GM23248 (cell line): ENCODE results near the gene OLIG3. TPM values are rescaled to one million over a fixed set of nuclear protein-coding genes. Genes with fewer than 3 reads are reported as not detected.
A peak's percentile ranks its signal among the peaks of the same experiment; 100 is the strongest.

Experiments used
- DNase-seq: peaks from one replicate; pipeline ENCODE4 v3.0.0-alpha.2; 2015
- H2AFZ ChIP-seq: fragments of 200-600 bp; sonication (generic); 2 replicates; pipeline ENCODE4 v1.6.1; 2016; ENCODE audit warnings: antibody characterized with exemption
- H3F3A ChIP-seq: fragments of 200-600 bp; sonication (generic); 2 replicates; pipeline ENCODE4 v1.6.1; 2016; ENCODE audit warnings: mild to moderate bottlenecking, antibody characterized with exemption, mixed run types; ENCODE audit not compliant: insufficient read depth
- H3K27ac ChIP-seq: fragments of 200-600 bp; sonication (generic); 2 replicates; pipeline ENCODE4 v1.5.1; 2016; ENCODE audit warnings: mild to moderate bottlenecking
- H3K27me3 ChIP-seq: fragments of 200-600 bp; sonication (generic); replicated peaks from 2 replicates; pipeline ENCODE4 v1.6.1; 2016; ENCODE audit warnings: mild to moderate bottlenecking; ENCODE audit not compliant: insufficient read depth
- H3K36me3 ChIP-seq: fragments of 200-600 bp; sonication (generic); 2 replicates; pipeline ENCODE4 v1.6.1; 2016; ENCODE audit warnings: low read depth, mild to moderate bottlenecking
- H3K4me1 ChIP-seq: fragments of 200-600 bp; sonication (generic); 2 replicates; pipeline ENCODE4 v1.6.1; 2016; ENCODE audit warnings: mild to moderate bottlenecking; ENCODE audit not compliant: insufficient read depth
- H3K4me2 ChIP-seq: fragments of 200-600 bp; sonication (generic); one replicate; pipeline ENCODE4 v1.6.1; 2016; ENCODE audit warnings: mild to moderate bottlenecking; ENCODE audit not compliant: unreplicated experiment
- H3K4me3 ChIP-seq: fragments of 200-600 bp; sonication (generic); 2 replicates; pipeline ENCODE4 v1.5.1; 2016; ENCODE audit warnings: mild to moderate bottlenecking
- H3K79me2 ChIP-seq: fragments of 200-600 bp; sonication (generic); 2 replicates; pipeline ENCODE4 v1.6.1; 2016; ENCODE audit warnings: mild to moderate bottlenecking; ENCODE audit not compliant: insufficient read depth
- H3K9ac ChIP-seq: fragments of 200-600 bp; sonication (generic); 2 replicates; pipeline ENCODE4 v1.6.1; 2016; ENCODE audit warnings: mild to moderate bottlenecking
- H3K9me2 ChIP-seq: fragments of 200-600 bp; sonication (generic); 2 replicates; pipeline ENCODE4 v1.6.1; 2016; ENCODE audit warnings: mixed run types, mild to moderate bottlenecking, moderate library complexity; ENCODE audit not compliant: insufficient read depth
- H3K9me3 ChIP-seq: fragments of 200-600 bp; sonication (generic); one replicate; pipeline ENCODE4 v1.6.1; 2017; ENCODE audit warnings: low read depth
- H4K20me1 ChIP-seq: fragments of 200-600 bp; sonication (generic); 2 replicates; pipeline ENCODE4 v1.6.0; 2016; ENCODE audit not compliant: insufficient read depth
- EZH2 ChIP-seq: fragments of 200-600 bp; sonication (generic); IDR thresholded peaks from 2 replicates; pipeline ENCODE4 v1.6.1; 2018; ENCODE audit warnings: antibody characterized with exemption, mild to moderate bottlenecking; ENCODE audit not compliant: insufficient read depth, poor library complexity, severe bottlenecking
- EZH2phosphoT487 ChIP-seq: fragments of 200-600 bp; sonication (generic); IDR thresholded peaks from 2 replicates; pipeline ENCODE4 v1.6.1; 2018; ENCODE audit warnings: antibody characterized with exemption, moderate library complexity, mild to moderate bottlenecking, low read depth; ENCODE audit not compliant: insufficient read depth
- WGBS, 2 experiments: methylation state at CpG; one replicate each; pipeline ENCODE4 v1.1.6; 2015 to 2017; ENCODE audit warnings: low lambda C conversion rate in 2 of 2, low coverage in 1 of 2; ENCODE audit errors: missing lambda C conversion rate in 2 of 2; 5-methylcytosine and 5-hydroxymethylcytosine counted together
- in situ Hi-C: fragments of 300-500 bp; cut with MboI; formaldehyde crosslinking; loops from 2 replicates; pipeline ENCODE4 v1.15.0; 2020
- polyA plus RNA-seq: library from polyadenylated mRNA; unstranded; fragments of >200 nt; fragmentation: Nextera tagmentation; extraction: Ambion mirVana; gene quantifications from 2 replicates; pipeline ENCODE4 v1.2.1, GENCODE V29; 2016
- total RNA-seq: library from RNA; depleted of rRNA; stranded (reverse); fragments of >200 nt; shearing (Covaris generic); gene quantifications from 2 replicates; pipeline ENCODE4 v1.2.3, GENCODE V29; 2014

The OLIG3 gene
- total and polyA plus RNA-seq, 2 experiments from 2014 or later = not detected

GRCh38 chr6:137494988-137495702 lies 951 bp upstream of the OLIG3 start:
- DNase-seq = no peak
- H3K4me2 ChIP-seq = no peak overlapping the region
- TF ChIP-seq EZH2 (no peak), EZH2phosphoT487 (no peak)

GRCh38 chr6:137493218-137494038 lies 766 bp downstream of the OLIG3 start:
- DNase-seq = no peak
- H3K27me3 ChIP-seq = peaks cover 94% of the 10 kb centered on the region
- H4K20me1 ChIP-seq = no peaks in the 10 kb centered on the region
- no peaks in the 10 kb centered on the region for H3K9me3 ChIP-seq
- no peaks in the 10 kb centered on the region for H3K36me3 ChIP-seq
- no peaks in the 10 kb centered on the region for H3K4me1 ChIP-seq
- 10 to 12% methylated on average over 68 to 77 of the region's 77 CpGs for WGBS, 2 experiments
- TF ChIP-seq EZH2 = no peak
- 0 out of 2 replicates have a peak, but pooled peaks have one; percentile 19 for TF ChIP-seq EZH2phosphoT487
- H2AFZ ChIP-seq = no peak overlapping the region
- H3F3A ChIP-seq = no peaks in the 10 kb centered on the region
- no peak overlapping the region for H3K27ac ChIP-seq
- H3K4me2 ChIP-seq = no peak overlapping the region
- H3K9ac ChIP-seq = no peak overlapping the region
- H3K79me2 ChIP-seq = no peaks in the 10 kb centered on the region
- in situ Hi-C loops = no loop called here
- no peaks in the 10 kb centered on the region for H3K9me2 ChIP-seq
- no peak overlapping the region for H3K4me3 ChIP-seq

More at GRCh38 chr6:137494988-137495702, 951 bp upstream of the OLIG3 start:
- in situ Hi-C loops = no loop called here
- H3K4me1 ChIP-seq = no peaks in the 10 kb centered on the region
- peaks cover 94% of the 10 kb centered on the region for H3K27me3 ChIP-seq
- no peak overlapping the region for H3K9ac ChIP-seq
- H3K9me2 ChIP-seq = no peaks in the 10 kb centered on the region
- H3K79me2 ChIP-seq = no peaks in the 10 kb centered on the region
- no peaks in the 10 kb centered on the region for H3K9me3 ChIP-seq
- 18 to 21% methylated on average over 40 to 41 of the region's 41 CpGs for WGBS, 2 experiments
- H3F3A ChIP-seq = no peaks in the 10 kb centered on the region
- H2AFZ ChIP-seq = no peak overlapping the region
- no peak overlapping the region for H3K27ac ChIP-seq
- no peak overlapping the region for H3K4me3 ChIP-seq
- H4K20me1 ChIP-seq = no peaks in the 10 kb centered on the region
- no peaks in the 10 kb centered on the region for H3K36me3 ChIP-seq

- no peak overlapping the region for H2AFZ ChIP-seq
- H3K9me3 ChIP-seq = no peaks in the 10 kb centered on the region
- H3K9me2 ChIP-seq = no peaks in the 10 kb centered on the region
- no peaks in the 10 kb centered on the region for H3F3A ChIP-seq
- no peak for DNase-seq
- WGBS, 2 experiments = 9 to 11% methylated on average over 29 of the region's 29 CpGs
- H4K20me1 ChIP-seq = no peaks in the 10 kb centered on the region
- no peak overlapping the region for H3K9ac ChIP-seq
- no peak overlapping the region for H3K4me3 ChIP-seq
- peaks cover 96% of the 10 kb centered on the region for H3K27me3 ChIP-seq
- H3K4me1 ChIP-seq = no peaks in the 10 kb centered on the region
- H3K36me3 ChIP-seq = no peaks in the 10 kb centered on the region
- H3K27ac ChIP-seq = no peak overlapping the region
- no peaks in the 10 kb centered on the region for H3K79me2 ChIP-seq
- in situ Hi-C loops = no loop called here
- no peak overlapping the region for H3K4me2 ChIP-seq
- TF ChIP-seq EZH2 (peak; percentile 88), EZH2phosphoT487 (0 out of 2 replicates have a peak, but pooled peaks have one; percentile 10)
Measured at GRCh38 chr6:137492289-137493217, 1.6 kb downstream of the OLIG3 start.

GRCh38 chr6:137491478-137491877 lies 2.7 kb downstream of the OLIG3 start:
- no peak for TF ChIP-seq EZH2phosphoT487
- no peak for TF ChIP-seq EZH2
- no peak for DNase-seq
- no peak overlapping the region for H2AFZ ChIP-seq
- WGBS, 2 experiments = 72 to 77% methylated on average over 6 of the region's 6 CpGs
- H3K9me2 ChIP-seq = no peaks in the 10 kb centered on the region
- no peaks in the 10 kb centered on the region for H3K79me2 ChIP-seq
- no peak overlapping the region for H3K27ac ChIP-seq
- H3K9me3 ChIP-seq = no peaks in the 10 kb centered on the region
- no peak overlapping the region for H3K9ac ChIP-seq
- H3K27me3 ChIP-seq = peaks cover 96% of the 10 kb centered on the region
- no peaks in the 10 kb centered on the region for H3K36me3 ChIP-seq
- no peaks in the 10 kb centered on the region for H3K4me1 ChIP-seq
- H3F3A ChIP-seq = no peaks in the 10 kb centered on the region
- H4K20me1 ChIP-seq = no peaks in the 10 kb centered on the region
- H3K4me3 ChIP-seq = no peak overlapping the region
- in situ Hi-C loops = no loop called here
- no peak overlapping the region for H3K4me2 ChIP-seq
